Measurements from ENCODE around the gene CHERP.
A peak's percentile ranks its signal among the peaks of the same experiment; 100 is the strongest.
"Not testable (repeated sequence)": the region's sequence is repeated elsewhere in the genome, so short reads cannot be mapped to it uniquely, and the experiment has no call there.

CHERP gene

GRCh38 chr19:16516381-16516780, 25.9 kb downstream of the CHERP start:
- H3K9me3 ChIP-seq (ENCODE audit: control extremely low read depth in 1 of 5, control insufficient read depth in 4 of 5, insufficient read depth in 2 of 5, low read depth in 1 of 5, low read length in 4 of 5) = no peaks in the 10 kb centered on the region
- no peaks in the 10 kb centered on the region for H3K4me1 ChIP-seq (ENCODE audit: control extremely low read depth in 1 of 4, control insufficient read depth in 4 of 4, insufficient read depth in 4 of 4, low read length in 3 of 4)
- no peaks in the 10 kb centered on the region for H3K27me3 ChIP-seq (replicated peaks in 2 of 5; ENCODE audit: control insufficient read depth in 4 of 5, insufficient read depth in 5 of 5, low read length in 4 of 5)
- H3K4me3 ChIP-seq (ENCODE audit: control insufficient read depth in 1 of 7, extremely low read depth in 1 of 7, insufficient read depth in 4 of 7, low read depth in 2 of 7, low read length in 6 of 7) = no peak overlapping the region
- H3K27ac ChIP-seq (ENCODE audit: insufficient read depth in 1 of 2, low read depth in 1 of 2, low read length in 2 of 2, poor library complexity in 1 of 2, severe bottlenecking in 2 of 2) = no peak overlapping the region
- POLR2A ChIA-PET = no interaction called here
- 96% methylated on average over 13 of the region's 15 CpGs for WGBS (ENCODE audit: insufficient coverage)
- DNase-seq = no peak
- CTCF ChIA-PET = interaction anchor here (0.7 to 2.3 kb wide), 4 partner anchors 18 to 84 kb away, joined by 3 to 7 read pairs (median 3); no protein-coding TSS in a partner anchor
- H3K36me3 ChIP-seq (ENCODE audit: control insufficient read depth in 4 of 4, insufficient read depth in 4 of 4, low read length in 3 of 4) = peaks cover 3 to 70% (median 57%) of the 10 kb centered on the region in 4 experiments

GRCh38 chr19:16514383-16515019, 27.7 kb downstream of the CHERP start:
- DNase-seq = no peak
- H3K4me1 ChIP-seq (ENCODE audit: control extremely low read depth in 1 of 4, control insufficient read depth in 4 of 4, insufficient read depth in 4 of 4, low read length in 3 of 4) = no peaks in the 10 kb centered on the region
- no peak overlapping the region for H3K4me3 ChIP-seq (ENCODE audit: control insufficient read depth in 1 of 7, extremely low read depth in 1 of 7, insufficient read depth in 4 of 7, low read depth in 2 of 7, low read length in 6 of 7)
- peaks cover 3 to 55% (median 44%) of the 10 kb centered on the region in 4 experiments for H3K36me3 ChIP-seq (ENCODE audit: control insufficient read depth in 4 of 4, insufficient read depth in 4 of 4, low read length in 3 of 4)
- POLR2A ChIA-PET = interaction anchor here (0.7 kb wide), 1 partner anchor 25 kb away, joined by 4 read pairs; no protein-coding TSS in a partner anchor
- 95% methylated on average over 23 of the region's 24 CpGs for WGBS (ENCODE audit: insufficient coverage)
- CTCF ChIA-PET = interaction anchor here (1.6 kb wide), 1 partner anchor 15 kb away, joined by 3 read pairs; no protein-coding TSS in a partner anchor
- H3K27me3 ChIP-seq (replicated peaks in 2 of 5; ENCODE audit: control insufficient read depth in 4 of 5, insufficient read depth in 5 of 5, low read length in 4 of 5) = no peaks in the 10 kb centered on the region
- H3K9me3 ChIP-seq (ENCODE audit: control extremely low read depth in 1 of 5, control insufficient read depth in 4 of 5, insufficient read depth in 2 of 5, low read depth in 1 of 5, low read length in 4 of 5) = no peaks in the 10 kb centered on the region
- no peak overlapping the region for H3K27ac ChIP-seq (ENCODE audit: insufficient read depth in 1 of 2, low read depth in 1 of 2, low read length in 2 of 2, poor library complexity in 1 of 2, severe bottlenecking in 2 of 2)

GRCh38 chr19:16512611-16513010, 29.6 kb downstream of the CHERP start:
- H3K27me3 ChIP-seq (replicated peaks in 2 of 5; ENCODE audit: control insufficient read depth in 4 of 5, insufficient read depth in 5 of 5, low read length in 4 of 5); H3K27ac ChIP-seq (ENCODE audit: insufficient read depth in 1 of 2, low read depth in 1 of 2, low read length in 2 of 2, poor library complexity in 1 of 2, severe bottlenecking in 2 of 2); H3K4me1 ChIP-seq (ENCODE audit: control extremely low read depth in 1 of 4, control insufficient read depth in 4 of 4, insufficient read depth in 4 of 4, low read length in 3 of 4); CTCF ChIA-PET; H3K9me3 ChIP-seq (ENCODE audit: control extremely low read depth in 1 of 5, control insufficient read depth in 4 of 5, insufficient read depth in 2 of 5, low read depth in 1 of 5, low read length in 4 of 5); DNase-seq; H3K4me3 ChIP-seq (ENCODE audit: control insufficient read depth in 1 of 7, extremely low read depth in 1 of 7, insufficient read depth in 4 of 7, low read depth in 2 of 7, low read length in 6 of 7): not testable (repeated sequence)
- POLR2A ChIA-PET = interaction anchor here (0.7 kb wide), 1 partner anchor 25 kb away, joined by 4 read pairs; no protein-coding TSS in a partner anchor
- peaks cover 3 to 45% (median 30%) of the 10 kb centered on the region in 4 experiments for H3K36me3 ChIP-seq (ENCODE audit: control insufficient read depth in 4 of 4, insufficient read depth in 4 of 4, low read length in 3 of 4)
- WGBS (ENCODE audit: insufficient coverage) = 97% methylated on average over 10 of the region's 10 CpGs

- no peak for DNase-seq
- H3K4me3 ChIP-seq (ENCODE audit: control insufficient read depth in 1 of 7, extremely low read depth in 1 of 7, insufficient read depth in 4 of 7, low read depth in 2 of 7, low read length in 6 of 7) = no peak overlapping the region
- H3K27me3 ChIP-seq (replicated peaks in 2 of 5; ENCODE audit: control insufficient read depth in 4 of 5, insufficient read depth in 5 of 5, low read length in 4 of 5) = no peaks in the 10 kb centered on the region
- POLR2A ChIA-PET = no interaction called here
- 99% methylated on average over 26 of the region's 28 CpGs for WGBS (ENCODE audit: insufficient coverage)
- H3K9me3 ChIP-seq (ENCODE audit: control extremely low read depth in 1 of 5, control insufficient read depth in 4 of 5, insufficient read depth in 2 of 5, low read depth in 1 of 5, low read length in 4 of 5) = no peaks in the 10 kb centered on the region
- no peak overlapping the region for H3K27ac ChIP-seq (ENCODE audit: insufficient read depth in 1 of 2, low read depth in 1 of 2, low read length in 2 of 2, poor library complexity in 1 of 2, severe bottlenecking in 2 of 2)
- CTCF ChIA-PET = interaction anchor here (1.0 to 1.9 kb wide), 3 partner anchors 12 to 67 kb away, joined by 3 to 6 read pairs (median 3); no protein-coding TSS in a partner anchor
- peaks cover 0 to 32% (median 20%) of the 10 kb centered on the region in 4 experiments for H3K36me3 ChIP-seq (ENCODE audit: control insufficient read depth in 4 of 4, insufficient read depth in 4 of 4, low read length in 3 of 4)
- H3K4me1 ChIP-seq (ENCODE audit: control extremely low read depth in 1 of 4, control insufficient read depth in 4 of 4, insufficient read depth in 4 of 4, low read length in 3 of 4) = no peaks in the 10 kb centered on the region
Measured at GRCh38 chr19:16509141-16510061, 32.8 kb downstream of the CHERP start.

GRCh38 chr19:16508546-16508945, 33.7 kb downstream of the CHERP start:
- WGBS (ENCODE audit: insufficient coverage) = 95% methylated on average over 3 of the region's 5 CpGs

GRCh38 chr19:16506961-16507360, 35.3 kb downstream of the CHERP start:
- Histone ChIP-seq H3K27me3 (replicated peaks in 2 of 5; ENCODE audit: control insufficient read depth in 4 of 5, insufficient read depth in 5 of 5, low read length in 4 of 5) (no peaks in the 10 kb centered on the region), H3K4me3 (ENCODE audit: control insufficient read depth in 1 of 7, extremely low read depth in 1 of 7, insufficient read depth in 4 of 7, low read depth in 2 of 7, low read length in 6 of 7) (no peak overlapping the region), H3K27ac (ENCODE audit: insufficient read depth in 1 of 2, low read depth in 1 of 2, low read length in 2 of 2, poor library complexity in 1 of 2, severe bottlenecking in 2 of 2) (peak overlapping the region in 1 of 2 experiments; percentile 25), H3K36me3 (ENCODE audit: control insufficient read depth in 4 of 4, insufficient read depth in 4 of 4, low read length in 3 of 4) (peaks cover 0 to 32% (median 24%) of the 10 kb centered on the region in 4 experiments), H3K9me3 (ENCODE audit: control extremely low read depth in 1 of 5, control insufficient read depth in 4 of 5, insufficient read depth in 2 of 5, low read depth in 1 of 5, low read length in 4 of 5) (no peaks in the 10 kb centered on the region), H3K4me1 (ENCODE audit: control extremely low read depth in 1 of 4, control insufficient read depth in 4 of 4, insufficient read depth in 4 of 4, low read length in 3 of 4) (no peaks in the 10 kb centered on the region)
- ChIA-PET CTCF (interaction anchor here (0.6 kb wide), 1 partner anchor 9 kb away, joined by 3 read pairs; no protein-coding TSS in a partner anchor), POLR2A (no interaction called here)
- 92% methylated on average over 4 of the region's 6 CpGs for WGBS (ENCODE audit: insufficient coverage)
- no peak for DNase-seq

More at GRCh38 chr19:16508546-16508945, 33.7 kb downstream of the CHERP start:
- no peaks in the 10 kb centered on the region for H3K4me1 ChIP-seq (ENCODE audit: control extremely low read depth in 1 of 4, control insufficient read depth in 4 of 4, insufficient read depth in 4 of 4, low read length in 3 of 4)
- peaks cover 0 to 36% (median 22%) of the 10 kb centered on the region in 4 experiments for H3K36me3 ChIP-seq (ENCODE audit: control insufficient read depth in 4 of 4, insufficient read depth in 4 of 4, low read length in 3 of 4)
- no peaks in the 10 kb centered on the region for H3K27me3 ChIP-seq (replicated peaks in 2 of 5; ENCODE audit: control insufficient read depth in 4 of 5, insufficient read depth in 5 of 5, low read length in 4 of 5)
- CTCF ChIA-PET = interaction anchor here (1.9 kb wide), 1 partner anchor 66 kb away, joined by 6 read pairs; no protein-coding TSS in a partner anchor
- H3K4me3 ChIP-seq (ENCODE audit: control insufficient read depth in 1 of 7, extremely low read depth in 1 of 7, insufficient read depth in 4 of 7, low read depth in 2 of 7, low read length in 6 of 7) = no peak overlapping the region
- DNase-seq = no peak
- POLR2A ChIA-PET = no interaction called here
- H3K9me3 ChIP-seq (ENCODE audit: control extremely low read depth in 1 of 5, control insufficient read depth in 4 of 5, insufficient read depth in 2 of 5, low read depth in 1 of 5, low read length in 4 of 5) = no peaks in the 10 kb centered on the region
- no peak overlapping the region for H3K27ac ChIP-seq (ENCODE audit: insufficient read depth in 1 of 2, low read depth in 1 of 2, low read length in 2 of 2, poor library complexity in 1 of 2, severe bottlenecking in 2 of 2)
